ENCODE results near the gene KRTAP5-2.

KRTAP5-2 gene

GRCh38 chr11:1554981-1555712 lies 42.9 kb downstream of the KRTAP5-2 start:
- TF ChIP-seq POLR2A (IDR thresholded peaks at IDR 0.05; ENCODE audit: low read length), result no peak
- no peak for TF ChIP-seq GATA1 (IDR thresholded peaks at IDR 0.05; ENCODE audit: low read depth, low read length)
- no peak for DNase-seq

DNA sequence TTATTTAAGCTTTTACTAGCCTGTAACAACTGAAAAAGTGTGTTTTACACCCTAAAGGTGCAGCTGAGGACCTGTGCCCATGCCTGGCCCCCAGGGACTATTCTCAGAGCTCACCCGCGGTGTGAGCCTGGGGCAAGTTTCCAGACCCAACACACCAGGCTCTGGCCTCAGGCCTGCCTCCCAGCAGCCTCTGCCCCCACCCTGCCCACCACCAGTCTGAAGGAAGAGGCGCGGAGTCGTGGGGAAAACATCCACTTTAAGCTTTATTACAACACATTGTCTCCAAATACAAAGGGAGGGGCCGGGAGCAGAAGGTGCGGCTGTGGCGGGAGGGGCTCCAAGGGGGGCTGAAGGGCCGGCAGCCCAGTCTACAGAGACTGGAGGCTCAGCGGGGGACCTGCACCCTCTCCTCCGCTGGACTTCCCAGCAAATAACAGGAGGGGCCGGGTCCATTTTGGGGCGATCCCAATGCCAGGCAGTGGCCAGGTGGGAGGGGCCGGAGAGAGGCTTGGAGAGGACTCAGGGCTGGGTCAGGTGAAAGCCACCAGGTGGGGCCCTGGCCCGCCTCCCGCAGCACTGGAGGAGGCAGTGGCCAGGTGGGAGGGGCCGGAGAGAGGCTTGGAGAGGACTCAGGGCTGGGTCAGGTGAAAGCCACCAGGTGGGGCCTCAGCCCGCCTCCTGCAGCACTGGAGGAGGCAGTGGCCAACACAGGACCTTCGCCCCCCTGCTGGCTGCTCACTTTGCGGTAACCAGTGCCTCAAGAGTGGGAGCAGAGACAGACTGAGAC lies 44.1 kb downstream of the KRTAP5-2 start:
- no peak for TF ChIP-seq POLR2A (IDR thresholded peaks at IDR 0.05; ENCODE audit: low read length)
- TF ChIP-seq GATA1 (IDR thresholded peaks at IDR 0.05; ENCODE audit: low read depth, low read length), result no peak

GRCh38 chr11:1549338-1550330 lies 48.5 kb downstream of the KRTAP5-2 start:
- peak in 1 of 2 experiments; percentile 18 for DNase-seq
- no peak for TF ChIP-seq GATA1 (IDR thresholded peaks at IDR 0.05; ENCODE audit: low read depth, low read length)
- no peak for TF ChIP-seq POLR2A (IDR thresholded peaks at IDR 0.05; ENCODE audit: low read length)

More for the DNA sequence above, 44.1 kb downstream of the KRTAP5-2 start:
- no peak for DNase-seq

DNA sequence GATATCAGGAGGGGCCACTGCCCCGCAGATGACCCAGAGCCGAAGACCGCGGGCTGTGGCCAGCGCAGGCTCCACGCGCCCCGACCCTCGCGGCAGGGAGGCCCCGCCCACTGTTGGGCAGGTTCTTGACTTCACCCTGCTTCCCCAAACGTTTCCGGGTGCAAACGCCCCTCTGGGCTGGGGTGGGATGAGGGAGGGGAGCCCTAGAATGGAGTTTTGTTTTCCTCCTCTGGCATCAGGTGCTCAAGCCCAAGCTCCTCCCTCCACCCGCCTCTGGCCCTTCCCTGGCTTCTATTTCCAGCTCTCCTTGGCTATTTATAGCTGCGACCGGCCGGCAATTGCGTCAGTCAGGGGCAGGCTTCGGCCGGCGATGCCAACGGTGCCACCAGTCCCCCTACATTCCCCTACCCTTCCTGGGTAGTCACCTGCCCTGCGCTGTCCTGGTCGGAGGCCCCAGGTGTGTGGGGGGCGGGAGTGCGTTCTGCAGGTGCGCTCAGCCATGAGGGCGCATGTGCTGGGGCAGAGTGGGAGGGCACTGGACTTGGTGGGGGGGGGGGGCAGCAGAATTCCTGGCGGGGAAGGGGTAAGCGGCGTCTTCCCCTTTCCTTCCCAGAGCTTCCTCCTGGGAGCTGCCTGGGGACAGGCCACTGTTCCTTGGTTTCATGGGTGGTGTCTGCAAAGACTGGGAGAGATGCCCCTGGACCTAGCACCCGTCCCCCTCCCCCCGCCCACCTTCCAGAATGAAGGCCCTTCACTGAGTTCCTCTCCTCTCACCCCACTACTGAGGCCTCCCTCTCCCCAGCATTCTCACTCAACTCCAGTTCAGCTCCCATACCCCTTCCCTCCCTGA lies 49.6 kb downstream of the KRTAP5-2 start:
- TF ChIP-seq GATA1 (IDR thresholded peaks at IDR 0.05; ENCODE audit: low read depth, low read length) (no peak), POLR2A (IDR thresholded peaks at IDR 0.05; ENCODE audit: low read length) (no peak)
- no peak for DNase-seq

DNA sequence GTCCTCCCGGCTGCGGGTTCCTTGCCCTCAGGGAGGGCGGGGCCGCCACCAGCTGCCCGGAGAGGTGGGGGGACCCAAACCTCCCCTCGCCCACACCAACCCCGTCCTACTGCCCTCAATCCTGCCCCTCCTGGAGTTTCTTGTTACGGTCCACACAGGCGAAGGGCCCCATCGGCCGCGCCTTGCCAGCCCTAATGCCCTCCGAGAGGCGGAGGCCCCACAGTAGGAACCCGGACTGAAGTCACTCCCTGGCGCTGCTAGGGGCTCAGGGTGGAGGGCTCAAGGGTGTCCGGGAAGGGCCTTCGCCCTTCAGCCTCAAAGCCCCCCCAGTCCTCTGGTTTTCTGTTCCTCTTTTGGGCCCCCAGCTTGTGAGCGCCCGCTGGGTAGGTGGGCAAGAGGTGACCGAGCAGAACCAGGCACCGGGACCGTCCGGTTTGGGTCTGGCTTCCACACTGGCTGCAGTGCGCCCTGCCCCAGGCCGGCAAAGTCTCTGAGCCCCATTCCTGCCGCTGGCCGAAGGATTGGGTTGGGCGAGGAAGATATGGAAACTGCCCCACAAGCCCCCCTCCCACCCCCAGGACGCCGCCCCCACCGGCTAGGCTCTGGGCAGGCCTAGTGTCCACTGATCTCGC lies 50.5 kb downstream of the KRTAP5-2 start:
- DNase-seq, result no peak
- no peak for TF ChIP-seq GATA1 (IDR thresholded peaks at IDR 0.05; ENCODE audit: low read depth, low read length)
- no peak for TF ChIP-seq POLR2A (IDR thresholded peaks at IDR 0.05; ENCODE audit: low read length)
